Naive B cell (primary cell): ENCODE data around the gene MTR. TPM values are rescaled to one million over a fixed set of nuclear protein-coding genes. Genes with fewer than 3 reads are reported as not detected.

Experiments used
- ATAC-seq, 2 donors: fragments of 150-1000 bp; cut with Tn5 transposase; 2 replicates each; pipeline ENCODE4 v1.10.0; 2021; ENCODE audit warnings: low read depth in 2 of 2, mild to moderate bottlenecking in 2 of 2, moderate library complexity in 2 of 2
- DNase-seq: peaks from one replicate; pipeline ENCODE4 v3.0.0; 2022
- H3K27ac Mint-ChIP-seq, 6 donors: one replicate each; pipeline ENCODE4 v1.8.0; 2020 to 2022; ENCODE audit warnings: mild to moderate bottlenecking in 6 of 6, mixed read lengths in 6 of 6, moderate library complexity in 5 of 6, inconsistent platforms in 2 of 6
- H3K27me3 Mint-ChIP-seq, 3 donors: one replicate each; pipeline ENCODE4 v1.8.0; 2021 to 2022; ENCODE audit warnings: mixed read lengths in 3 of 3, mild to moderate bottlenecking in 1 of 3
- H3K36me3 Mint-ChIP-seq, 2 donors: one replicate each; pipeline ENCODE4 v1.8.0; 2020 to 2022; ENCODE audit warnings: mixed read lengths in 2 of 2, inconsistent platforms in 1 of 2, mild to moderate bottlenecking in 1 of 2
- H3K4me1 Mint-ChIP-seq, 3 donors: one replicate each; pipeline ENCODE4 v1.8.0; 2020 to 2022; ENCODE audit warnings: mixed read lengths in 3 of 3, inconsistent platforms in 1 of 3, mild to moderate bottlenecking in 1 of 3, moderate library complexity in 1 of 3
- H3K4me3 Mint-ChIP-seq, 8 donors: one replicate each; pipeline ENCODE4 v1.8.0; 2020 to 2022; ENCODE audit warnings: mild to moderate bottlenecking in 8 of 8, mixed read lengths in 8 of 8, moderate library complexity in 8 of 8, inconsistent platforms in 2 of 8
- H3K9me3 Mint-ChIP-seq, 7 donors: one replicate each; pipeline ENCODE4 v1.8.0; 2020 to 2022; ENCODE audit warnings: mixed read lengths in 7 of 7, mild to moderate bottlenecking in 5 of 7, inconsistent platforms in 2 of 7, moderate library complexity in 1 of 7
- polyA plus RNA-seq, 6 donors: library from polyadenylated mRNA; unstranded; fragments of 300-500 nt; fragmentation: Illumina TruSeq; gene quantifications; one replicate each; pipeline ENCODE4 v1.2.3, GENCODE V29; 2021; ENCODE audit warnings: low read depth in 6 of 6

MTR gene
- polyA plus RNA-seq, 6 donors from 2014 or later = 5.2 to 17.9 (median 14.7) TPM

DNA sequence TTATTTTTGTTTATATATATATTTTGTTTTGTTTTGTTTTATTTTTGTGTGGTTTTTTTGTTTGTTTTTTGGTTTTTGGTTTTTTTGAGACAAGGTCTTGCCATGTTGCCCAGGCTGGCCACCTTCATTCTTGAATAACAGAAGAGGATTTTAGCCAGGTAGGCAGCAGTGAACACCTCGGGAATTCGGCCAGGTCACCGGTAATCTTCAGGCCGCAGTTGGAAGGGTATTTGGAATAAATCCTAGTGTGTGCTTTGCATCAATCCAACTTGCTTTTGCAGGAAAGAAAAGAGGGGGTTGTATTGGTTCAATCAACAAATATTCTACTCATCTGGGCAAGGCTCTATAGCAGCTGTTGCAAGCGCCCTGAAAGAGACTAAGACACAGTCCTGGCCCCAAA is 155.3 kb downstream of the MTR start:
- Mint-ChIP-seq H3K4me1 (no peaks in the 10 kb centered on the region), H3K36me3 (peaks cover 4 to 10% of the 10 kb centered on the region in 2 donors), H3K27ac (no peak overlapping the region), H3K9me3 (peaks cover 8 to 19% (median 12%) of the 10 kb centered on the region in 7 donors), H3K4me3 (no peak overlapping the region), H3K27me3 (peaks cover 6 to 15% (median 14%) of the 10 kb centered on the region in 3 donors)
- ATAC-seq (no peak), DNase-seq (no peak)

DNA sequence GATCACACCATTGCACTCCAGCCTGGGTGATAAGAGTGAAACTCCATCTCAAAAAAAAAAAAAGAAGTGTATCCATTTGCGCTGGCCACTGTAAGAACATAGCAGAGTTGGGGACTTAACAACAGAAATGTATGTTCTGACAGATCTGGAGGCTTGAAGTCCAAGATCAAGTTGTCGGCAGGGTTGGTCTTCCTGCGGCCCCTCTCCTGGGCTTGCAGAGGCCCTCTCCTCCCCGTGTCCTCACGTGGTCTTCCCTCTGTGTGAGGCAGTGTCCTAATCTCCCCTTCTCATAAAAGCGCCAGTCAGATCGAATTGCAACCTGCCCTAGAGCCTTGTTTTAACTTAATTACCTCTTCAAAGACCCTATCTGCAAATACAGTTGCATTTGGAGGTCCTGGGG is 156.6 kb downstream of the MTR start:
- DNase-seq (no peak), ATAC-seq (no peak)
- Mint-ChIP-seq H3K27me3 (peaks cover 6 to 14% (median 8%) of the 10 kb centered on the region in 3 donors), H3K4me1 (no peaks in the 10 kb centered on the region), H3K4me3 (no peak overlapping the region), H3K27ac (no peak overlapping the region), H3K36me3 (peaks cover 4 to 10% of the 10 kb centered on the region in 2 donors), H3K9me3 (peaks cover 8 to 24% (median 14%) of the 10 kb centered on the region in 7 donors)

GRCh38 chr1:236952246-236953003 is 157.3 kb downstream of the MTR start:
- H3K36me3 Mint-ChIP-seq = peaks cover 4 to 10% of the 10 kb centered on the region in 2 donors
- no peaks in the 10 kb centered on the region for H3K4me1 Mint-ChIP-seq
- H3K9me3 Mint-ChIP-seq = peaks cover 8 to 24% (median 15%) of the 10 kb centered on the region in 7 donors
- H3K4me3 Mint-ChIP-seq = no peak overlapping the region
- no peak overlapping the region for H3K27ac Mint-ChIP-seq
- DNase-seq = no peak
- H3K27me3 Mint-ChIP-seq = peaks cover 6 to 14% (median 8%) of the 10 kb centered on the region in 3 donors
- ATAC-seq = no peak

DNA sequence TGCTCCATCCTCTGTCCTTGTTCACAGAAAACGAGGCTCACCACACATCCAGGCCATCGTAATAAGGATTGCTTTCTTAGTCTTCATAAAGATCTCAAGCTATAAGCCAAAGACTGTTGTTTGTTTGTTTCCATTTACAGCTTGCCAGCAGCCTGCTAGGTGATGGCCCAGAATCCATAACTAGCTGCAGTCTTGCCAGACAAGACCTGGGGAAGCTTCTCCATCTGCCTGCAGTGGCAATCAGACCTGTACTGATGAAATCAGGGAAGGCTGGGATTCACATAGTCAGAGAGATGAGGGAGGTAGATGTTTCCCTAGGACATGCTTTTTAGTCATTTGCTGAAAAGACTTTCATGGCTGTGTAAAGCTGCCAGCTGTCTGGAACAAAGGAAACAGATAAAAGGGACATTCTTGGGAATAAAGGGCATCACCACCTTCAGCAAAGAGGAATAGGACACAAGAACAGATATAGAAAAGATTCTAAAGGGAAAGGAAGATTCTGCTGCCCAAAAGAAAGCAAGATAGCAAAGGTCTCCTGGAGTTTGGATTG is 158.1 kb downstream of the MTR start:
- Mint-ChIP-seq H3K27me3 (peaks cover 0 to 15% (median 9%) of the 10 kb centered on the region in 3 donors), H3K4me3 (no peak overlapping the region), H3K36me3 (peaks cover 4 to 10% of the 10 kb centered on the region in 2 donors), H3K4me1 (no peaks in the 10 kb centered on the region), H3K9me3 (peaks cover 8 to 24% (median 15%) of the 10 kb centered on the region in 7 donors), H3K27ac (no peak overlapping the region)
- ATAC-seq = no peak
- DNase-seq = no peak

Other genes starting within 250 kb of the MTR start
- gene HEATR1, start 190.8 kb upstream of the MTR start, polyA plus RNA-seq = 10 to 100 TPM in 5 of 6 donors, 1 to 10 TPM in 1; 4.6 to 16.9 (median 11.7) TPM
- gene ACTN2, start 108.8 kb upstream of the MTR start, polyA plus RNA-seq = not detected
- gene MT1HL1, start 209.1 kb downstream of the MTR start, polyA plus RNA-seq = not detected
- under 1 TPM in 1 of 6 donors, not detected in 5; 0.09 TPM for gene RYR2, start 246.9 kb downstream of the MTR start, polyA plus RNA-seq